ENCODE results near the gene PRR33.
"Not testable (repeated sequence)": the region's sequence is repeated elsewhere in the genome, so short reads cannot be mapped to it uniquely, and the experiment has no call there.

Gene PRR33

DNA sequence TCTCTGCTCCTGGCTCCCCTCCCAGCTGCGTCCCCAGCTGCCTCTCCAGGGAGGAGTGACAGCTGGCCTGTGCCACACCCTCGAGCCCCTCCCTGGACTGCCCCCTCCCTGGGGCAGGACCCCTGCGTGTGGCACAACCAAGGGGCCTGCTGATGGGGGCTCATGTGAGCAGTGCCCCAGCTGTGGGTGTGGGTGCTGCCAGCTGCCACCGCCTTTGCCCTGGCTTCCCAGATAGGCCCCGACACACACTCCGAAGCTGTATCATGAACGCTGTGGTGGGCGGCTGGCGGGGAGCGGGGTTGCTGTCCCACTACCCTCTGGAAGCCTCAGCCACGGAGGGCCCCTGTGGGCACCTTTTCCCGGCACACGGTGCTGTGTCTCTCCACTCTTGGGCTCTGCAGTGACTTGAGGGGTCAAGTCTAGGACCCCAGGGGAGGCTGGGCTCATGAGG is 15.8 kb downstream of the PRR33 start:
- not testable (repeated sequence) for DNase-seq (ENCODE audit: low read depth in 3 of 3)

- no peak for DNase-seq (ENCODE audit: low read depth in 3 of 3)
These were observed 16.4 kb downstream of the PRR33 start for GRCh38 chr11:1875093-1875850.

- not testable (repeated sequence) for DNase-seq (ENCODE audit: low read depth in 3 of 3)
These were observed 17.1 kb downstream of the PRR33 start for GRCh38 chr11:1874441-1875092.

DNA sequence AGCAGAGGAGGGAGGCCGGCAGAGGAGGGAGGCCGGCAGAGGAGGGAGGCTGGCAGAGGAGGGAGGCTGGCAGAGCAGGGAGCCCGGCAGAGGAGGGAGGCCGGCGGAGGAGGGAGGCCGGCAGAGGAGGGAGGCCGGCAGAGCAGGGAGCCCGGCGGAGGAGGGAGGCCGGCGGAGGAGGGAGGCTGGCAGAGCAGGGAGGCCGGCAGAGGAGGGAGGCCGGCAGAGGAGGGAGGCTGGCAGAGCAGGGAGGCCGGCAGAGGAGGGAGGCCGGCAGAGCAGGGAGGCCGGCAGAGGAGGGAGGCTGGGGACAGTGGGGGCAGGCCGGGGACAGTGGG is 17.9 kb downstream of the PRR33 start:
- DNase-seq (ENCODE audit: low read depth in 3 of 3): not testable (repeated sequence)

GRCh38 chr11:1873048-1873812 is 18.5 kb downstream of the PRR33 start:
- no peak for DNase-seq (ENCODE audit: low read depth in 3 of 3)

GRCh38 chr11:1872267-1872985 is 19.3 kb downstream of the PRR33 start:
- no peak for DNase-seq (ENCODE audit: low read depth in 3 of 3)

DNA sequence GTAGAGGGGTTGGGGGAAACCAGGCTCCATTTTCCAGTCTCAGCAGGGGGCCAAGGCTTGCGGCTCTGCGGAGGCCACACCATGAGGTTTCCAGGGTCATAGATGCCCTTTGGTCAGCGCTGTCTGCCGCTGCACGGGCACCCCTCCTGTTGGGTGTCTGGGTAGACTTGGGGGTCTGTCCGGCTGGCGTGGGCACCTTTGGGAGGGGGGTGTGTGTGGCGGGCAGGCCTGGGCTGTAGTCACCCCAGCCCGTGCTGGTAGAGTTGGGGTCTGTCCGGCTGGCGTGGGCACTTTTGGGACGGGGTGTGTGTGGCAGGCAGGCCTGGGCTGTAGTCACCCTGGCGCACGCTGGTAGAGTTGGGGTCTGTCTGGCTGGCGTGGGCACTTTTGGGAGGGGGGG is 20.2 kb downstream of the PRR33 start:
- no peak for DNase-seq (ENCODE audit: low read depth in 3 of 3)

DNA sequence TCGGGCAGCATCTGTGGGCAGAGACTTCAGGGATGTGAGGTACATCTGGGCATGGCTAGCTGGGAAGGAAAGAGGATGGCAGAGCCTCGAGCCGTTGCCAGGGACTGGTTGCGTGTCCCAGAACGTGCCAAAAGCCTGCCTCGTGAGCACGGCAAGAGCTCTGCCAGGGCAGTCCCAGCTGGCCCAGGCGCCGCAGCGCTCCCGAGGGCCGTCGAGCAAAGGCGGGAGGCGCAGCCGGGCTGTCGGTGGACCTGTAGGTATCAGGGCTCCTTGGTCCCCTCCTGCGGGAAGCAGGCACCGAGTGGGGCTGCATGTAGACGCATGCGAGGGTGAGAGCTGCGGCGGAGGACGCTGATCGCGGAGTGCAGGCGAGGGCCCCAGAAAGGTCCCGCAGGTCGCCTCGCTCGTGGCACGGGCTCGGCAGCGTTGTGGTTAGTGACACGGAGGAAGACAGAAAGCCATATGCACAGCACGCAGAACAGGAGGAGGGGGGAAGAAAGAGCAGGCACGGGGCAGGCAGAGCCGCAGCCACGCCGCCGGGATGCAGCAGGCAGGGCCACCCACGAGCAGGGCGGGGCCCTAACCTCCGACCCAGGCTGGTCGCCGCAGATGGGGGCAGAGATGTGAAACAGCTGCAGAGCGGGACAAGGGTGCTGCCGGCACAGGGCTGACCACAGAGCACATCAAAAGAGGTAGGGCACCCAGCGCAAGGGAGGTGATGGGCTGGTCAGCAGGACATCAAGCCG is 20.8 kb downstream of the PRR33 start:
- no peak for DNase-seq (ENCODE audit: low read depth in 3 of 3)

GRCh38 chr11:1870326-1870696 is 21.4 kb downstream of the PRR33 start:
- DNase-seq (ENCODE audit: low read depth in 3 of 3): no peak

DNA sequence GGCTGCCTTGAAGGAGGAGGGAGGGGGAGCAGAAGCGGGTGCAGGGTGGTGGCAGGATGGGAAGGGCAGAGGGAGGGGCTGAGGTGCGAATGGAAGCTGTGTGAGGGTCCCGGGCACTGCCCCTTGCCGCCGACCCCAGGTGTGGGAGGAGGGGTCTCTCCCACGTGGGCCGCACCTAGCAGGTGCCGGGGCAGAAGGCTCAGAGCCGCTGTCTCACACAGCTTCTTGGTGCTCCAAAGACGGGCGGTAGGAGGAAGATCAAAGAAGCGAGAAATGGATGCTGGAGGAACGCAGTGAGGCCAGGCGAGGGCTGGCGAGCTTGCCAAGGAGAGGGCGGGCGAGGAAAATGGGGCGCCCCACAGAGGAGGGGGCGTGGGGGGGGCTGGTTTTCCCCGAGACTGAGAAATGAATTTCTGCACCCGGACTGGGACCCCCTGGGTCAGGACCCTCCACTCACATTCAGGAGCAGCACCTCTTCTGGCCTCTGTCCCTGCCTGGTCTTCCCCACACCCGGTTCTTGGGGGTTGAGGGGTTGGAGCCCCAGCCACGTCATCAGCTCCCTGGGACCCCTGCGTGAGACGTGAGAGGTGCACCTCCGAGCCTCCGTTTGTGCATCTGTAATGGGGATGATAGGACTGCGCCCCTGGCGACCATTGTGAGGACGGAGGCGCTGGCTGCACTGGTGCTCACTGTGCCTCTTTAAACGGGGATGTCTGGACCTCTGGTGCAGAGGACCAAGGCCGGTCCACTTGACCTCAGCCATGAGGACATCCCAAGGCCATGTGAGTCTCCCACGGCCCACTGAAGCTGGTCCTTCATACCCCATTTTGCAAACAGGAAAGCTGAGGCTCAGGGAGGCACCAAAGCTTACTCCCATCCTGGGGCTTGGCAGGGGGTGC is 22.0 kb downstream of the PRR33 start:
- DNase-seq (ENCODE audit: low read depth in 3 of 3): no peak

- no peak for DNase-seq (ENCODE audit: low read depth in 3 of 3)
These were observed 22.9 kb downstream of the PRR33 start for GRCh38 chr11:1868636-1869291.

DNA sequence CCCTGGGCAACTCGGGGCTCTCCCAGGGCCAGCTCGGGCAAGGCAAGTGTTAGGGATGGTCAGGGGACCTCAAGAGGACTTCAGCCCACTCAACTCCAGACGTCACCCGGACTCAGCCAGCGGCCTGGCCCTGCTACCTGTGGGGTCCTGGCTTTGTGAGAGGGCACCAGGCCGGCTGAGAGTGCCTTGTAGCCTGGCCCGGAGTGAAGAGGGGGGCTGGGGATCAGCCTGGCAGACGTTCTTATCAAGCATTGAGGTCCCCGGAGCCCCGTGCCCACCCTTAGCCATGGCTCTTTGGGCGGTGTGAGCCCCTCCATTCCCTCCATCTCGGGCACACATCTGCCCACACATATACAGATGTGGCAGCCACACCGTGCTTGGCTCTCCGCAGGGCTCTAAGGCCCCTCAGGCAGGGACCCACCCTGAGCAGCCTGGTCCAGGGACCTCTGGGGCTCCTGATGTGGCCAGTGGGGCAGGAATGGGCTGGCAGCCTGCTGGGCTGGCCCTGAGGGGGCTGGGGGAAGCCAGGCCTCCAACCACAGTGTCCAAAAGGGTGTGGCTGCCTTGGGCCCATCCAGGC is 23.5 kb downstream of the PRR33 start:
- no peak for DNase-seq (ENCODE audit: low read depth in 3 of 3)

DNA sequence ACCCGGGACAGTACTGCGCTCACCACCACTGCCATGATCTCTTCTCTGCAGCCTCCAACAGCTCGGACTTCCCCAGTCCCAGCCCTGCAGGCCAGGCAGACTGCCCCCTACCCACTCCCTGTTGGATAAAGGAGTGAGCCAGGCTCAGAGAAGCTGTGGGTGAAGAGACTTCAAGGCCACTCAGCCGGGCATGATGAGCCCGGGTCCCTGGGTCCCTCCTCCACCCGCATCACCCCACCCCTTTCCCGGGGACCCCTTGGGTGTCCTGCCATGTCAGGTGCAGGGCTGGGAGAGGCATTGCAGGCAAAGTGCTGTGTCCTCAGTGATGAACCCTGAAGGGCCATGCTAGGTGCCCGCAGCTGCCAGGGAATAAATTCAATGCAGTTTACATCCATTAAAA is 24.3 kb downstream of the PRR33 start:
- DNase-seq (ENCODE audit: low read depth in 3 of 3): no peak

- no peak for DNase-seq (ENCODE audit: low read depth in 3 of 3)
These were observed 24.9 kb downstream of the PRR33 start for GRCh38 chr11:1866776-1867175.

DNA sequence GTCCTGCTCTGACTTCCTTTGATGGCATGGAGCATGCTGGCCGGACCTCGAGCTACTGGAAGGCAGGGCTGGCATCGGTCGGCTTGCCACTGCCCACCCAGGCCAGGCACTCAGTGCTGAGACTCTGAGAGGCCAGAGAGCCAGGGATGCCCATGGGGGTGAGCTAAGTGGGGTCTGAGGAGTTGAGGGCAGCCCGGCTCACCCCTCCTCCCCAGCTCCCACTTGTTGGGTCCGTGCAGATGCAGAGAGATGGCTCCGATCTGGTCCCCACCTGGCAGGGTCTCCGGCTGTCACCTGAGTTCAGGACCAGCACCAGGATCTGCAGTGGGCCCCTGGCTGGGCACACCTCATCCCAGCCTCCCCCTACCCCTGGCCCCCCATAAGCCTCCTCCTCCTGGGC is 25.5 kb downstream of the PRR33 start:
- DNase-seq (ENCODE audit: low read depth in 3 of 3): no peak

DNA sequence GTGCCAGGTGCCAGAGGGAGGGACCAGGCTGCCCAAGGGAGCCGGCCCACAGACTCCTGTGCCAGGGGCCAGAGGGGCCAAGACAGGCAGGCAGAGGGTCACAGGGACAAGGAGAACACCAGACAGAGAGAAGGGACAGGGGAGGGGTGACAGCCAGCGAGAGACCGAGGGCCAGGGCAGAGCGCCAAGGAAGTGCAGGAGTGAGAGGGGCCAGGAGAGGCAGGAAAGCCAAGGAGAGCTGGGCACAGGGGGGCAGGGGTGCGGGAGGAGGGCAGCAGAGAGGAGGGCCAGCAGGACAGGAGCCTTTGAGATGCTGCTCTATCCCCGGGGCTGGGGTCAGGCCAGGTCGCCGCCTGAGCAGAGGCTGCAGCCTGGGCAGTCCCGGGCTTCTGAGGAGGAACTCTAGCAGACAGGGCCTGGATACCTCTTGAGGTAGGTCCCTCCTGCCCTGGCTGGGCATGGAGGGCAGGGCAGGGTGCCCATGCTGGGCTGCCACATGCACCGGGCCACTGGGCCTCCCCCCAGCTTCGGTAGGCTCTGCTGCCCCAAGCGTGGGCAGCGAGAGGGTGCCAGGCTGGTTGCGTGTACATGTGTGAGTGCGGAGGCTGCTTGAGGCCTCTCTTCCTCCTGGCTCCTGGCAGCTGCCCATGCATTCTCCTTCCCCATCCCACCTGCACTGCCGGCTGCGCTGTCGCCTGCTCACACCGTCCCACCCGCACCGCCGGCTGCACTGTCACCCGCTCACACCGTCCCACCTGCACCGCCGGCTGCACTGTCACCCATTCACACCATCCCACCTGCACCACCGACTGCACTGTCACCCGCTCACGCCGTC is 26.6 kb downstream of the PRR33 start:
- DNase-seq (ENCODE audit: low read depth in 3 of 3): no peak

DNA sequence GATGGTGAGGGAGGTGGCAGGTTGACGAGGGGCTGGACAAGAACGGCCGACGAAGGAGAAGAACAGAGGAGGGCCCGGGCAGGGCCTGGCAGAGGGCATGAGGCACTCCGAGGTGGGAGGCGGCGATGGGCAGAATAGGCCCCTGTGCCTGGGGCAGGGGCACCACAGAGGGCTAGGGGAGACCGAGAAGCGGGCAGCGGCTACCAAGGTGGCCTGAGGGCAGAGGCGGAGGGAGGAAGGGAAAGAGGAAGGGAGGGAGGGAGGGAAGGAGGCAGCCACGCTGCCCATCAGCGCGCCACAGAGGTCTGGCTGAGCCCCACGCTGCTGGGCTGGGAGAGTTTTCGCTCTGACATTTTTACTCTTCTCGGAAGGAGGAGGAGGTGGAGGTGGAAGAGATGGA is 27.5 kb downstream of the PRR33 start:
- DNase-seq (ENCODE audit: low read depth in 3 of 3): no peak

DNA sequence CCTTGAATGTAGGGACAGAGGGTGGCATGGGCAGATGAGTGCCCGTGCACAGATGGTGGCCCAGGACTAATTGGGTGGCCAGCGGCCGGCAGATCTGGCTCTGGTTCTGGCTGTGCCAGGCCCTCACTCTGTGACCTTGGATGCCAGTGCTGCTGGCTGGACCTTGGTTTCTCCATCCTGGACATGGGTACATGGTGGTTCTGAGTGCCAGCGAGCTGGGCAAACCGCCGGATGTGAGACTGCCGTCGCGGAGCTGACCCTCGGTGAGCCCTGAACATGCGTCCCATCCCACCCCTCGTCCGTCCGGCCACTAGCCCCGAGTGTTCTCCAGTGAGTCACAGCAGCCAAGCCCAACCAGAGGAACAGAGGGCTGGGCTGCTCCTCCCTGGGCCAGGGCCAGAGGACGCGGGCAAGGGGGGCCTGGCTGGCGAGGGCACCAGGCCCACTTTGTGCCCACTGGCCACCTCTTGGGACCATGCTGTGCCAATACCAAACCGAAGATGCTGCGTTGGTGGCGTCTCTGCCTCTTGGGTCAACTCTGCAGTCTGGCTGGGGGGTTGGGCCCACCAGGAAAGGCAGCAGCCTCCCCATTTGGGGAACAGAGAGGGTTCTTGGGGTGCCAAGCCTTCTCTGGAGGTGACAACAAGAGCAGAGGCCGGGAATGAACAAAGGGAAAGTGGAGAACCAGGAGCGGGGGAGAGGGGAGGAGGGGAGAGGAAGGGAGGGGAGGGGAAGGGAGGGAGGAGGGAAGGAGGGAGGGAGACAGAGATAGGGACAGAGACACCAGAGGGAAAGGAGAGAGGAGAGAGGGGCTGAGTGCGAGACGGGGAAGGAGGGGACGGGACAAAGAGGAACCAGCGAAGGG is 28.1 kb downstream of the PRR33 start:
- DNase-seq (ENCODE audit: low read depth in 3 of 3): no peak

Measured in stimulated activated CD4-positive, alpha-beta T cell treated with anti-CD3 and anti-CD28 coated beads, TNF-alpha, amount 100 ng/mL, for 4 hours (primary cell).